Panc1 (cell line): ENCODE measurements around the gene PCDHGC3.

ENCODE experiments used
- TCF7L2 ChIP-seq: IDR thresholded peaks from 2 replicates; pipeline ENCODE4 v1.6.1; 2011; ENCODE audit warnings: mild to moderate bottlenecking, low read depth, low read length, inconsistent platforms
- TF ChIP-seq, protein P1 (sequence below): fragments of 450-650 bp; IDR thresholded peaks from 2 replicates; pipeline ENCODE4 v1.5.1; 2017; ENCODE audit warnings: mild to moderate bottlenecking

DNA sequence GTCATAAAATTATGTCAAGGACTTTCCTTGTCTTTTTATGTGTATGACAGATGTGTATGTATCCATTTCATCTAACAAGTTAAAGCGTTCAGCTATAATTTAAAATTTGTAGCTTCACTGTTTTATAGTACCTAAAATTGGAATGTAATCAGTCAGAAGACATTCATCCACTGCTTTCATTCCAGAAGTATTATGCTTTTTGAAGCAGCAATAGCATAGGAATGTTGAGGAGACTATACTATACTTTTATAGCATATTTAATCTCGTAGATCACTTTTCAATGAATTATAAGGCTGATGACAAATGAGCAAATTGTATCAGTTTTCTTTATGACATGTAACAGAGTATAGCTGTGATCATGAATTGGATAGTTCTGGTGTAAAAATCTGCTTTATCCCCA lies 38.5 kb upstream of the PCDHGC3 start:
- TF ChIP-seq TCF7L2: no peak
- TF ChIP-seq, protein P1, sequence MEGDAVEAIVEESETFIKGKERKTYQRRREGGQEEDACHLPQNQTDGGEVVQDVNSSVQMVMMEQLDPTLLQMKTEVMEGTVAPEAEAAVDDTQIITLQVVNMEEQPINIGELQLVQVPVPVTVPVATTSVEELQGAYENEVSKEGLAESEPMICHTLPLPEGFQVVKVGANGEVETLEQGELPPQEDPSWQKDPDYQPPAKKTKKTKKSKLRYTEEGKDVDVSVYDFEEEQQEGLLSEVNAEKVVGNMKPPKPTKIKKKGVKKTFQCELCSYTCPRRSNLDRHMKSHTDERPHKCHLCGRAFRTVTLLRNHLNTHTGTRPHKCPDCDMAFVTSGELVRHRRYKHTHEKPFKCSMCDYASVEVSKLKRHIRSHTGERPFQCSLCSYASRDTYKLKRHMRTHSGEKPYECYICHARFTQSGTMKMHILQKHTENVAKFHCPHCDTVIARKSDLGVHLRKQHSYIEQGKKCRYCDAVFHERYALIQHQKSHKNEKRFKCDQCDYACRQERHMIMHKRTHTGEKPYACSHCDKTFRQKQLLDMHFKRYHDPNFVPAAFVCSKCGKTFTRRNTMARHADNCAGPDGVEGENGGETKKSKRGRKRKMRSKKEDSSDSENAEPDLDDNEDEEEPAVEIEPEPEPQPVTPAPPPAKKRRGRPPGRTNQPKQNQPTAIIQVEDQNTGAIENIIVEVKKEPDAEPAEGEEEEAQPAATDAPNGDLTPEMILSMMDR: no peak
